Muscle of leg (tissue), 11 donors: Measurements from ENCODE around the gene TSSK2. TPM values are rescaled to one million over a fixed set of nuclear protein-coding genes. Genes with fewer than 3 reads are reported as not detected.

Experiments used
- DNase-seq: peaks from one replicate; pipeline ENCODE4 v3.0.0; 2013
- H3K27ac ChIP-seq: one replicate; pipeline ENCODE4 v1.5.1; 2013; ENCODE audit warnings: mild to moderate bottlenecking, low read length, control low read depth
- H3K27me3 ChIP-seq: one replicate; pipeline ENCODE4 v1.6.1; 2013; ENCODE audit warnings: low read length; ENCODE audit not compliant: control insufficient read depth, insufficient read depth
- H3K36me3 ChIP-seq: one replicate; pipeline ENCODE4 v1.6.1; 2013; ENCODE audit warnings: low read length; ENCODE audit not compliant: control insufficient read depth, insufficient read depth
- H3K4me1 ChIP-seq: one replicate; pipeline ENCODE4 v1.6.1; 2013; ENCODE audit warnings: low read length; ENCODE audit not compliant: control insufficient read depth, insufficient read depth
- H3K4me3 ChIP-seq: one replicate; pipeline ENCODE4 v1.5.1; 2013; ENCODE audit warnings: low read length, control low read depth
- H3K9me3 ChIP-seq: replicated peaks from 2 replicates; pipeline ENCODE4 v1.6.1; 2013; ENCODE audit warnings: low read depth, low read length; ENCODE audit not compliant: control insufficient read depth
- WGBS: methylation state at CpG from one replicate; pipeline ENCODE4 v1.1.5; 2013; ENCODE audit warnings: missing lambda C conversion rate; ENCODE audit not compliant: insufficient coverage; 5-methylcytosine and 5-hydroxymethylcytosine counted together
- polyA plus RNA-seq, 8 donors: library from polyadenylated mRNA; unstranded; fragments of 120-200 nt; gene quantifications; one replicate each; pipeline versions ENCODE4 v1.2.1 to v1.2.3, GENCODE V29; 2013; ENCODE audit warnings: inconsistent platforms in 1 of 8, low replicate concordance in 1 of 8; ENCODE audit not compliant: insufficient read length in 8 of 8, insufficient read depth in 1 of 8
- total RNA-seq: library from RNA; stranded (reverse); fragments of 120-200 nt; gene quantifications from one replicate; pipeline ENCODE4 v1.2.4, GENCODE V29; 2013

Gene TSSK2
- total and polyA plus RNA-seq, 9 donors: 0.04 to 0.28 (median 0.20) TPM; not detected in 5

GRCh38 chr22:19123936-19124335, 7.2 kb upstream of the TSSK2 start:
- no peaks in the 10 kb centered on the region for H3K27me3 ChIP-seq
- H3K36me3 ChIP-seq: peaks cover 12% of the 10 kb centered on the region
- no peak overlapping the region for H3K4me3 ChIP-seq
- no peak for DNase-seq
- H3K27ac ChIP-seq: no peak overlapping the region
- no peaks in the 10 kb centered on the region for H3K9me3 ChIP-seq
- H3K4me1 ChIP-seq: peaks cover 30% of the 10 kb centered on the region
- 93% methylated on average over 2 of the region's 4 CpGs for WGBS

- peaks cover 11% of the 10 kb centered on the region for H3K36me3 ChIP-seq
- H3K9me3 ChIP-seq: no peaks in the 10 kb centered on the region
- no peak for DNase-seq
- no peaks in the 10 kb centered on the region for H3K27me3 ChIP-seq
- H3K4me1 ChIP-seq: peaks cover 25% of the 10 kb centered on the region
- 79% methylated on average over 4 of the region's 4 CpGs for WGBS
- H3K27ac ChIP-seq: no peak overlapping the region
- no peak overlapping the region for H3K4me3 ChIP-seq
Measured at GRCh38 chr22:19124377-19124776, 6.7 kb upstream of the TSSK2 start.

GRCh38 chr22:19125011-19125410, 6.1 kb upstream of the TSSK2 start:
- 94% methylated on average over 11 of the region's 11 CpGs for WGBS
- H3K27ac ChIP-seq: no peak overlapping the region
- peaks cover 8% of the 10 kb centered on the region for H3K36me3 ChIP-seq

GRCh38 chr22:19125474-19126308, 5.4 kb upstream of the TSSK2 start:
- H3K27me3 ChIP-seq: no peaks in the 10 kb centered on the region
- 84% methylated on average over 17 of the region's 21 CpGs for WGBS
- H3K4me3 ChIP-seq: no peak overlapping the region
- H3K27ac ChIP-seq: no peak overlapping the region
- H3K36me3 ChIP-seq: peaks cover 2% of the 10 kb centered on the region
- H3K4me1 ChIP-seq: peaks cover 12% of the 10 kb centered on the region
- H3K9me3 ChIP-seq: no peaks in the 10 kb centered on the region
- no peak for DNase-seq

More at GRCh38 chr22:19125011-19125410, 6.1 kb upstream of the TSSK2 start:
- peaks cover 19% of the 10 kb centered on the region for H3K4me1 ChIP-seq
- no peaks in the 10 kb centered on the region for H3K9me3 ChIP-seq
- no peak overlapping the region for H3K4me3 ChIP-seq
- no peak for DNase-seq
- no peaks in the 10 kb centered on the region for H3K27me3 ChIP-seq

- H3K4me3 ChIP-seq: no peak overlapping the region
- H3K4me1 ChIP-seq: peaks cover 5% of the 10 kb centered on the region
- no peak overlapping the region for H3K27ac ChIP-seq
- H3K36me3 ChIP-seq: no peaks in the 10 kb centered on the region
- WGBS: 80% methylated on average over 14 of the region's 19 CpGs
- H3K27me3 ChIP-seq: no peaks in the 10 kb centered on the region
- no peaks in the 10 kb centered on the region for H3K9me3 ChIP-seq
- DNase-seq: no peak
Measured at GRCh38 chr22:19126309-19127273, 4.5 kb upstream of the TSSK2 start.

DNA sequence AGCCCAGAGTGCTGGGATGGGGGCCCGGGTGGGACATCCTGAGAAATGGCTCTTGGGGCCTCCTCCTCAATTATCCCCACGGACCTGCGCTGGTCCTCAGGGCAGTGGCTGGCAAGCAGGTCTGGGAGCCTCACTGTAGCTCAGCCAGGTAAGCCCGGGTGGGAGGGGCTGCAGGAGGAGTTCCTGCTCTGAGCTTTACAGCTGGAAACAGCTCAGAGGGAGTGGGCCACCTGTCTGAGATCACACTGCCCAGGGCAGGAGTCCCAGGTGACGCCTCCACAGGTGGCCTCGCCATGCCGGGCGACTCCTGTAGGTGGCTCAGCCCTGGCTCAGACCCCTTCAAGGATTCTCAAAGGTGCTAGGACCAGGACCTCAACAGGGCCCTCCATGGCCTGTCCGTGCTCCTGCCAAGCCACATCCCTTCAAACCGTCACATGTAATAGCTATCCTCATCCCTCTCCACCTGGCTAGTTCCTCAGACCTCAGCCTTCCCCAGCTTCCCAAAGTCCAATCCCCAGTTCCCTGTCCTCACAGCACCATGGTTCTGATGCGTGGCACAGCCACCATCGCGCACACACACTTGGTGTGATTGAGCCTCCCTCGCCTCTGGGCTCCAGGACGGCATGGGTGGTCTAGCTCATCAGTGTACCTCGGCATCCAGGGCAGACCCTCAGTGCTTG, 3.6 kb upstream of the TSSK2 start:
- Histone ChIP-seq H3K4me3 (no peak overlapping the region), H3K27ac (no peak overlapping the region), H3K27me3 (no peaks in the 10 kb centered on the region), H3K9me3 (no peaks in the 10 kb centered on the region), H3K4me1 (peaks cover 5% of the 10 kb centered on the region), H3K36me3 (no peaks in the 10 kb centered on the region)
- DNase-seq: no peak
- 86% methylated on average over 15 of the region's 16 CpGs for WGBS

DNA sequence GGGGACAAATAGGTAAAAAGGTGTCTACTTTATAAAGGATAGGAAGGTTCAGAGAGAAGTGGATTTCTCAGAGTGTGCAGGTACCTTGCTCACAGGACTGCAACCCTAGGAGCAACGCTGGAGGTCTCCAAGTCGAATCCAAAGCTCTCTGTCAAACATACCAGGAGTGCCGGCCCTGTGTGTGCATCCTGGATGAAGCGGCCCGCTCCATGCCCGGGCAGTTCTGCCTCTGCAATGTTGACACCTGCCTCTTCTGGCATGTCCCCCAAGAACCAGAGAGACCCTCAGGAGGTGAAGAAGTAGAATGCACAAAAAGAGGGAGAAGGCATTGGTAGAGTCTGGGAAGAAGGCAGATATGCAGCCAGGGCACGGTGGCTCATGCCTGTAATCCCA, 3.1 kb upstream of the TSSK2 start:
- H3K4me3 ChIP-seq: no peak overlapping the region
- no peaks in the 10 kb centered on the region for H3K27me3 ChIP-seq
- no peaks in the 10 kb centered on the region for H3K9me3 ChIP-seq
- H3K27ac ChIP-seq: no peak overlapping the region
- WGBS: 100% methylated on average over 2 of the region's 7 CpGs
- H3K36me3 ChIP-seq: peaks cover 1% of the 10 kb centered on the region
- peaks cover 1% of the 10 kb centered on the region for H3K4me1 ChIP-seq
- DNase-seq: no peak

DNA sequence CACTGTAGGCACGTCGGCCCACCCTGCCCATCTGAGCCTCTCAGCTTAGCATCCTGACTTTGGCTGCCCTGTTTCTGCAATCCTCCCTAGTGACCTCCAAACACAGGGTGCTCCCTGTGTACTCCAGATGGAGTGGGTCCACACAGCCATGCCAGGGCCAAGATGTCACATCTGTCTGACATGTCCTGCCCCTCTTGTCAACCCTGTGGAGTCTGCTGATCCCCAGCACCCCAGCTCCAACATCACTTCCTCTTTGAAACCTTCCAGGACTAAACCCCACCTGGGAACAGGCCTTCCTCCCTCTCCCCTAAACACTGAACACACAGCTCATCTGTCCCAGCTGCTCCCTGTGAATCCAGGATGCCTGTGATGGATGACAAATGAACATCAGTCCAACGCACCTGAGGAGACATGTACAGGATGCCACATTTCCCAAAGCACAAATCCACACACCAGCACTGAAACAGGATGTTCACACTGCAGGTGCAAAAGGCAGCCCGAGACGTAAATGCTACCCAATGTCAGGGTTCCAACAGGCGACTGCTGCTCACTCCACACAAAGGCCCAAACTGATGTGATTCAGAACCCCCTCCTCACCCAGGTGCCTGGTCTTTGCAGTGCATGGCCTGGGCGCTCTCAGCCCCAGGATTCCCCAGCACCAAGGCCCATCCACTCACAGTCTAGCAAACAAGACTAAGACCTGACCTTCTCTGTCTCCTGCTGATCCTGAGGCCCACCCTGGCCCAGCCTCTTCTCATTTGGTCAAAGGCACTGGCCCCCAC, 2.0 kb upstream of the TSSK2 start:
- WGBS: 70% methylated on average over 7 of the region's 7 CpGs
- Histone ChIP-seq H3K4me3 (no peak overlapping the region), H3K27me3 (no peaks in the 10 kb centered on the region), H3K4me1 (no peaks in the 10 kb centered on the region), H3K36me3 (peaks cover 13% of the 10 kb centered on the region), H3K9me3 (no peaks in the 10 kb centered on the region), H3K27ac (no peak overlapping the region)
- DNase-seq: no peak

GRCh38 chr22:19129871-19130270, 1.2 kb upstream of the TSSK2 start:
- H3K4me3 ChIP-seq: no peak overlapping the region
- no peaks in the 10 kb centered on the region for H3K27me3 ChIP-seq
- H3K27ac ChIP-seq: no peak overlapping the region
- no peaks in the 10 kb centered on the region for H3K4me1 ChIP-seq
- 81% methylated on average over 7 of the region's 8 CpGs for WGBS
- H3K36me3 ChIP-seq: peaks cover 20% of the 10 kb centered on the region
- no peaks in the 10 kb centered on the region for H3K9me3 ChIP-seq
- DNase-seq: no peak
